PC-9 (cell line): Measurements from ENCODE around the gene DUSP23. TPM values are rescaled to one million over a fixed set of nuclear protein-coding genes. Genes with fewer than 3 reads are reported as not detected.

ENCODE experiments used
- BruUV-seq: library from RNA; stranded (reverse); fragments of 400-500 nt; replicated peaks from 2 replicates; lab custom pipeline; 2021; lab: Mats Ljungman, UMichigan
- CTCF ChIA-PET: fragments of 300-600 bp; sonication (Branson Sonifier 250); formaldehyde crosslinking; loops from one replicate; lab custom pipeline; 2022; ENCODE audit warnings: antibody characterized with exemption; lab: Charles Lee
- POLR2A ChIA-PET: fragments of 300-600 bp; sonication (Branson Sonifier 250); formaldehyde crosslinking; loops from one replicate; lab custom pipeline; 2022; ENCODE audit warnings: antibody characterized with exemption; ENCODE audit not compliant: unreplicated experiment; lab: Charles Lee
- DNase-seq, 2 experiments: peaks; one replicate each; pipeline versions ENCODE4 v3.0.0 to v3.0.0-alpha.2; 2015 to 2022; ENCODE audit warnings: mixed read lengths in 1 of 2
- H2AFZ ChIP-seq: fragments of 200-600 bp; sonication (generic); 2 replicates; pipeline ENCODE4 v1.8.1; 2017; ENCODE audit warnings: antibody characterized with exemption
- H3F3A ChIP-seq: fragments of 200-600 bp; sonication (generic); 2 replicates; pipeline ENCODE4 v1.8.1; 2017; ENCODE audit warnings: antibody characterized with exemption, mild to moderate bottlenecking, low read depth; ENCODE audit not compliant: insufficient read depth
- H3K27ac ChIP-seq: fragments of 200-600 bp; sonication (generic); 2 replicates; pipeline ENCODE4 v1.6.1; 2016; ENCODE audit warnings: mixed run types
- H3K27me3 ChIP-seq: fragments of 200-600 bp; sonication (generic); 2 replicates; pipeline ENCODE4 v1.6.1; 2016; ENCODE audit warnings: low read depth, mixed run types; ENCODE audit not compliant: insufficient read depth
- H3K36me3 ChIP-seq: fragments of 200-600 bp; sonication (generic); 2 replicates; pipeline ENCODE4 v1.6.1; 2016; ENCODE audit warnings: low read depth, mixed run types
- H3K4me1 ChIP-seq: fragments of 200-600 bp; sonication (generic); replicated peaks from 2 replicates; pipeline ENCODE4 v1.6.1; 2016; ENCODE audit warnings: mixed run types; ENCODE audit not compliant: insufficient read depth
- H3K4me2 ChIP-seq: fragments of 200-600 bp; sonication (generic); 2 replicates; pipeline ENCODE4 v1.6.1; 2017; ENCODE audit warnings: mixed run types
- H3K4me3 ChIP-seq: fragments of 200-600 bp; sonication (generic); 2 replicates; pipeline ENCODE4 v1.6.1; 2016; ENCODE audit warnings: mixed run types
- H3K79me2 ChIP-seq: fragments of 200-600 bp; sonication (generic); 2 replicates; pipeline ENCODE4 v1.6.1; 2017; ENCODE audit warnings: low read depth, mixed run types
- H3K9me2 ChIP-seq: fragments of 200-600 bp; sonication (generic); 2 replicates; pipeline ENCODE4 v1.8.1; 2017; ENCODE audit warnings: mild to moderate bottlenecking; ENCODE audit not compliant: insufficient read depth
- H3K9me3 ChIP-seq: fragments of 200-600 bp; sonication (generic); 2 replicates; pipeline ENCODE4 v1.8.1; 2016; ENCODE audit warnings: low read depth; ENCODE audit not compliant: insufficient read depth
- H4K20me1 ChIP-seq: fragments of 200-600 bp; sonication (generic); 2 replicates; pipeline ENCODE4 v1.8.1; 2017; ENCODE audit not compliant: insufficient read depth
- EZH2 ChIP-seq: fragments of 200-600 bp; sonication (generic); IDR thresholded peaks from 2 replicates; pipeline ENCODE4 v1.8.0; 2017; ENCODE audit warnings: antibody characterized with exemption, low read depth
- intact Hi-C: fragments of 100-400 bp; cut with micrococcal nuclease; formaldehyde crosslinking; loops from one replicate; pipeline ENCODE4 v1.10.0; 2022; ENCODE audit not compliant: unreplicated experiment
- total RNA-seq: library from RNA; stranded (reverse); gene quantifications from 2 replicates; pipeline ENCODE4 v1.2.3, GENCODE V29; 2021
- TF ChIP-seq, protein P1 (sequence below): fragments of 200-600 bp; sonication (generic); conservative IDR thresholded peaks from 2 replicates; pipeline ENCODE4 v1.6.1; 2017; ENCODE audit warnings: mixed run types, antibody characterized with exemption, mild to moderate bottlenecking, moderate library complexity

The DUSP23 gene
- total RNA-seq, 1 experiment from 2014 or later: 33.1 TPM

- no peak for TF ChIP-seq EZH2
- TF ChIP-seq, protein P1, sequence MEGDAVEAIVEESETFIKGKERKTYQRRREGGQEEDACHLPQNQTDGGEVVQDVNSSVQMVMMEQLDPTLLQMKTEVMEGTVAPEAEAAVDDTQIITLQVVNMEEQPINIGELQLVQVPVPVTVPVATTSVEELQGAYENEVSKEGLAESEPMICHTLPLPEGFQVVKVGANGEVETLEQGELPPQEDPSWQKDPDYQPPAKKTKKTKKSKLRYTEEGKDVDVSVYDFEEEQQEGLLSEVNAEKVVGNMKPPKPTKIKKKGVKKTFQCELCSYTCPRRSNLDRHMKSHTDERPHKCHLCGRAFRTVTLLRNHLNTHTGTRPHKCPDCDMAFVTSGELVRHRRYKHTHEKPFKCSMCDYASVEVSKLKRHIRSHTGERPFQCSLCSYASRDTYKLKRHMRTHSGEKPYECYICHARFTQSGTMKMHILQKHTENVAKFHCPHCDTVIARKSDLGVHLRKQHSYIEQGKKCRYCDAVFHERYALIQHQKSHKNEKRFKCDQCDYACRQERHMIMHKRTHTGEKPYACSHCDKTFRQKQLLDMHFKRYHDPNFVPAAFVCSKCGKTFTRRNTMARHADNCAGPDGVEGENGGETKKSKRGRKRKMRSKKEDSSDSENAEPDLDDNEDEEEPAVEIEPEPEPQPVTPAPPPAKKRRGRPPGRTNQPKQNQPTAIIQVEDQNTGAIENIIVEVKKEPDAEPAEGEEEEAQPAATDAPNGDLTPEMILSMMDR: no peak
- H3K36me3 ChIP-seq: no peaks in the 10 kb centered on the region
- no peak overlapping the region for H3K27ac ChIP-seq
- no peak for DNase-seq
- CTCF ChIA-PET: interaction anchor here (0.7 kb wide), 1 partner anchor 89 kb away, joined by 3 read pairs; no protein-coding TSS in a partner anchor
- no peak overlapping the region for H3K4me2 ChIP-seq
- no peak overlapping the region for H3K4me3 ChIP-seq
- H3K4me1 ChIP-seq: no peaks in the 10 kb centered on the region
- H3F3A ChIP-seq: no peaks in the 10 kb centered on the region
- H3K9me3 ChIP-seq: no peaks in the 10 kb centered on the region
- no TSS peak for BruUV-seq
- H4K20me1 ChIP-seq: no peaks in the 10 kb centered on the region
- H3K9me2 ChIP-seq: no peaks in the 10 kb centered on the region
- POLR2A ChIA-PET: no interaction called here
- H3K79me2 ChIP-seq: no peaks in the 10 kb centered on the region
- H3K27me3 ChIP-seq: no peaks in the 10 kb centered on the region
- intact Hi-C loops: no loop called here
- no peak overlapping the region for H2AFZ ChIP-seq
These were observed 24.2 kb downstream of the DUSP23 start for GRCh38 chr1:159804924-159805323.

- no peaks in the 10 kb centered on the region for H3K4me1 ChIP-seq
- peaks cover 9% of the 10 kb centered on the region; the same call in 1 of the 2 replicates for H3K27me3 ChIP-seq
- H3K79me2 ChIP-seq: no peaks in the 10 kb centered on the region
- no peak overlapping the region for H3K4me3 ChIP-seq
- no peak overlapping the region for H3K4me2 ChIP-seq
- BruUV-seq: no TSS peak
- no peak for DNase-seq
- CTCF ChIA-PET: no interaction called here
- POLR2A ChIA-PET: no interaction called here
- TF ChIP-seq EZH2: no peak
- TF ChIP-seq, protein P1: no peak
- no peak overlapping the region for H2AFZ ChIP-seq
- H3K27ac ChIP-seq: no peak overlapping the region
- no peaks in the 10 kb centered on the region for H3K9me3 ChIP-seq
- intact Hi-C loops: no loop called here
- H3K36me3 ChIP-seq: no peaks in the 10 kb centered on the region
- H4K20me1 ChIP-seq: no peaks in the 10 kb centered on the region
- no peaks in the 10 kb centered on the region for H3K9me2 ChIP-seq
- H3F3A ChIP-seq: no peaks in the 10 kb centered on the region
These were observed 35.2 kb downstream of the DUSP23 start for GRCh38 chr1:159815926-159816325.

GRCh38 chr1:159817276-159818041, 36.7 kb downstream of the DUSP23 start:
- Histone ChIP-seq H3K27me3 (peaks cover 2% of the 10 kb centered on the region; the same call in 1 of the 2 replicates), H3K27ac (no peak overlapping the region), H3F3A (no peaks in the 10 kb centered on the region), H4K20me1 (no peaks in the 10 kb centered on the region), H3K4me3 (no peak overlapping the region), H3K9me2 (no peaks in the 10 kb centered on the region), H3K79me2 (no peaks in the 10 kb centered on the region), H3K9me3 (no peaks in the 10 kb centered on the region), H3K4me1 (no peaks in the 10 kb centered on the region), H3K36me3 (no peaks in the 10 kb centered on the region), H2AFZ (no peak overlapping the region), H3K4me2 (no peak overlapping the region)
- intact Hi-C loops: no loop called here
- no peak for TF ChIP-seq EZH2
- TF ChIP-seq, protein P1: no peak
- CTCF ChIA-PET: interaction anchor here (0.6 kb wide), 1 partner anchor 122 kb away, joined by 3 read pairs; no protein-coding TSS in a partner anchor
- POLR2A ChIA-PET: interaction anchor here (0.6 to 0.7 kb wide), 2 partner anchors 213 to 443 kb away, joined by 3 to 8 read pairs; no protein-coding TSS in a partner anchor
- BruUV-seq: no TSS peak
- no peak for DNase-seq
